Keratinocyte (primary cell): ENCODE measurements around the gene ROR2.

Source experiments
- CTCF ChIP-seq, 3 experiments: IDR thresholded peaks in 1 of 3; conservative IDR thresholded peaks in 1 of 3; optimal IDR thresholded peaks in 1 of 3; 2 replicates in 2 of 3; 3 replicates in 1 of 3; pipeline versions ENCODE3 to v1.5.1; 2011; ENCODE audit warnings: low read length in 3 of 3, mild to moderate bottlenecking in 3 of 3, moderate library complexity in 2 of 3, control low read depth in 1 of 3, inconsistent platforms in 1 of 3; ENCODE audit not compliant: insufficient read depth in 2 of 3; ENCODE audit errors: extremely low read depth in 1 of 3
- EZH2 ChIP-seq: IDR thresholded peaks from one replicate; pipeline ENCODE4 v1.6.1; 2012; ENCODE audit warnings: inconsistent platforms, mild to moderate bottlenecking, low read length, moderate library complexity

- no peak for TF ChIP-seq CTCF (optimal IDR thresholded peaks at IDR 0.05 in 1 of 3, IDR thresholded peaks at IDR 0.05 in 1 of 3, conservative IDR thresholded peaks at IDR 0.05 in 1 of 3; ENCODE audit: extremely low read depth in 1 of 3, insufficient read depth in 2 of 3, low read length in 3 of 3)
- no peak for TF ChIP-seq EZH2
These were observed 251.8 kb downstream of the ROR2 start for GRCh38 chr9:91698266-91698665.
